Activated T-cell treated with anti-CD3 and anti-CD28 coated beads for 48 hours (primary cell): ENCODE data around the gene SBF2.
"Not testable (repeated sequence)": the region's sequence is repeated elsewhere in the genome, so short reads cannot be mapped to it uniquely, and the experiment has no call there.

Experiments used
- DNase-seq: peaks from one replicate; pipeline ENCODE4 v3.0.0-alpha.2; 2020; ENCODE audit warnings: low read depth

The SBF2 gene

GRCh38 chr11:10298342-10298741, 4.3 kb upstream of the SBF2 start:
- no peak for DNase-seq

- no peak for DNase-seq
These were observed 1.3 kb upstream of the SBF2 start for GRCh38 chr11:10295064-10295901.

GRCh38 chr11:10294290-10294953, 403 bp upstream of the SBF2 start:
- no peak for DNase-seq

GRCh38 chr11:10291801-10292638, 2.0 kb downstream of the SBF2 start:
- no peak for DNase-seq

- no peak for DNase-seq
These were observed 4.1 kb downstream of the SBF2 start for GRCh38 chr11:10289765-10290380.

- no peak for DNase-seq
These were observed 4.9 kb downstream of the SBF2 start for GRCh38 chr11:10288881-10289764.

GRCh38 chr11:10287766-10288715, 6.0 kb downstream of the SBF2 start:
- DNase-seq, result no peak

GRCh38 chr11:10287140-10287539, 6.9 kb downstream of the SBF2 start:
- no peak for DNase-seq

GRCh38 chr11:10285148-10285802, 8.7 kb downstream of the SBF2 start:
- DNase-seq, result no peak

- no peak for DNase-seq
These were observed 10.0 kb downstream of the SBF2 start for GRCh38 chr11:10283991-10284390.

- DNase-seq, result no peak
These were observed 11.9 kb downstream of the SBF2 start for GRCh38 chr11:10282117-10282516.

- no peak for DNase-seq
These were observed 18.3 kb downstream of the SBF2 start for GRCh38 chr11:10275714-10276113.

- no peak for DNase-seq
These were observed 19.3 kb downstream of the SBF2 start for GRCh38 chr11:10274726-10275125.

- DNase-seq, result no peak
These were observed 20.3 kb downstream of the SBF2 start for GRCh38 chr11:10273738-10274137.

GRCh38 chr11:10272132-10272531, 21.9 kb downstream of the SBF2 start:
- no peak for DNase-seq

GRCh38 chr11:10268746-10269488, 25.1 kb downstream of the SBF2 start:
- DNase-seq, result no peak

GRCh38 chr11:10267821-10268220, 26.2 kb downstream of the SBF2 start:
- DNase-seq, result no peak

- DNase-seq, result no peak
These were observed 28.1 kb downstream of the SBF2 start for GRCh38 chr11:10265936-10266335.

- not testable (repeated sequence) for DNase-seq
These were observed 29.3 kb downstream of the SBF2 start for GRCh38 chr11:10264716-10265115.
